HG03135 (cell line): ENCODE measurements around the gene MAP1LC3B.

Experiments used
- ATAC-seq: cut with Tn5 transposase; IDR thresholded peaks from one replicate; pipeline ENCODE4 v1.9.1; 2021; ENCODE audit warnings: mild to moderate bottlenecking, moderate library complexity; ENCODE audit not compliant: unreplicated experiment

The MAP1LC3B gene

DNA sequence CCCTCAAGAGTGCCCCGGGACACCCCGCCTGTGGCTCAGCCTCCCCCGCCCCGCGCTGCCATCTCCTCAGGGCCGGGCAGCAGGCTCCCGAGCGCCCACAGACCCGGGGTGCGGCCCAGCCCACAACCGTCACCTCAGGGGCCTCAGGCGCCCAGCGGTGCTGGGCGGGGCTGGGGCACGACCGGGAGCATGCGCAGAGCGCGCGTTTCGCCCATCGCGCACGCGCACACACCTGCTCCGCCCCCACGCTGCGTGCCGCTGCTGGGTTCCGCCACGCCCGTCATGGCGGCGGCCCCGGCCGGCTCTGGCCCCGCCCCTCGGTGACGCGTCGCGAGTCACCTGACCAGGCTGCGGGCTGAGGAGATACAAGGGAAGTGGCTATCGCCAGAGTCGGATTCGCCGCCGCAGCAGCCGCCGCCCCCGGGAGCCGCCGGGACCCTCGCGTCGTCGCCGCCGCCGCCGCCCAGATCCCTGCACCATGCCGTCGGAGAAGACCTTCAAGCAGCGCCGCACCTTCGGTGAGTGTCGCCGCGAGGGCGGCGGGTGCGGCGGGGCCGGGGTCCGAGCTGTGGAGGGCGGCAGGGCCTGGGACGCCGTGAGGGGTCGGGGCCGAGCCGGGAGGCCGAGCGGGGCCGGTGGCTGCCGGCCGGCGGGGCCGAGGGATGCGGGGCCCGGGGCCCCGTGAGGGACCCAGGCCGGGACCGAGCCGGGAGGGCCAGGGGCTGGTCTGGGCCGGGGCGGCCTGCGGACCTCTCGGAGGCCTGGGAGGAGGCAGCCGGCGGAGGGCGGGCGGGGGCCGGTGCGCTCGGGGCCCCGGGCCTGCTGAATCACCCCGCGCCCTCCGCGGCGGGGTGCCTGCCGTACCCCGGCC is at the start of gene MAP1LC3B:
Gene MAP1LC3B, plus strand, starts transcription at position 387 of the 871 bp plus-strand sequence. Its CDS starts 92 bp downstream, at position 479.
- ATAC-seq: peak; percentile 61

DNA sequence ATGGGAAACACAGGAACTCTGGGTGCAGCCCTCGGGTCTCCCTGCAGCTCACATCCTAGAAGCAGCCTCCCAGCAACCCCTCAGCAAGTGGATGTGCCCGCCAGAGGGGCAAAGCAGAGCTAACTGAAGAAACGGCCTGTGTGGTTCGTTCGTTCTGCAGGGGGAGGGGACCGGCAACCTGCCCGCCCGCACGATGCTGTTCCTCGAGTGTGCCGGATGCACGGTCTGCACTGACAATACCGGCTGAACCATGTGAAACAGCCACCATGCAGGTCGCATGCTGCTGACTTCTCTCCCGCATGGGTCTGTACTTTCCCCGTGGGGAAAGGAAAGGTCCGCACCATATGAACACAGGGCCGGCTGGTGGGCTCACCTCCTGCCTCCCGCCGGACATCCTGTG is 49.6 kb upstream of the MAP1LC3B start:
- no peak for ATAC-seq

DNA sequence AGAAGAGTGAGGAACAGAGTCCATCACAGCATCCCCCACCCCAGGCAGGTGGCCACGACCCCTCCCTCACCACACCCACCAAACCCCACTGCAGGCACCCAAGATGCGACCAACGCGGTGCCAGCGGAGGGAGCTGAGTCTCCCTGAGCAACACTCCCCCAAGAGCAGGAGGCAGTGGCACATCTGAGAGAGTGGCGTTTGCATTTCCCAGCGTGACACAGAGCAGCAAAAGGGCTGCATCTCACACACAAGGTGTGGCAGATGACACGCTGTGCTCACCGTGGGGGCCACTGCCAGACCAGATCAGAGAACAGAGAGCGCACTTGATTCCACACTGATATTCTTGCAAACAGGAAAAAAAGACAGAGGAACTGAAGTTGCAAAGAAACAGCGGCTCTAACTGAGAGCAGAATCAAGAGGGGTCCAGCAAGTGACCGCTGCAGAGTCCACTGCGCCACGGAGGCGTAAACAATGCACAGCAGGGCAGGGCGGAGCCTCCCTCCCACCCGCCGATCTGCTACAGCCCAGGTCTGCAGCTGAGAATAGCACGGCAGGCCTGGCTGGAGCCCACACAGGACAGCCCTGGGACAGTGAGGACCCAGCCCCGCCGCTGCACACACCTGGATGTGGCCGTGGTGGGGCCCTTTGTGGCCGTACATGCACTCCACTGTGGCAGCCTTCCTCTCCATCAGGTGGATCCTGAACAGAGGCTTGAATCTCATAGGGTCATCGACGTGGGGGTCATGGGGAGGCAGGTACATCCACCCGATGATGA is 49.0 kb upstream of the MAP1LC3B start:
- no peak for ATAC-seq

DNA sequence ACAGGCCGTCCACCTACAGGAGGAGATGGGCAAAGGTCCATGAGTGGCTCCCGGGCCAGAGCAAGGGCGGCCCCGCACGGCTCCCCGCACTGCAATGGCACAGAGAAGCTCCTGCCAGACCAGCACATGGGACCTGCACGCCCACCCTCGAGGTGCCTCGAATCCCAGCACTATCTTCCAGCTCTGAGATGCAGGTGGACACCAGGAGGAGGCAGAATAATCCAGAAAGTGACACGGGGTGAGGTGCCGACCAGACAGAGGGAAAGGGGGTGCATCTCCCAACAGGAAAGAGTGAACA is 48.4 kb upstream of the MAP1LC3B start:
- no peak for ATAC-seq

DNA sequence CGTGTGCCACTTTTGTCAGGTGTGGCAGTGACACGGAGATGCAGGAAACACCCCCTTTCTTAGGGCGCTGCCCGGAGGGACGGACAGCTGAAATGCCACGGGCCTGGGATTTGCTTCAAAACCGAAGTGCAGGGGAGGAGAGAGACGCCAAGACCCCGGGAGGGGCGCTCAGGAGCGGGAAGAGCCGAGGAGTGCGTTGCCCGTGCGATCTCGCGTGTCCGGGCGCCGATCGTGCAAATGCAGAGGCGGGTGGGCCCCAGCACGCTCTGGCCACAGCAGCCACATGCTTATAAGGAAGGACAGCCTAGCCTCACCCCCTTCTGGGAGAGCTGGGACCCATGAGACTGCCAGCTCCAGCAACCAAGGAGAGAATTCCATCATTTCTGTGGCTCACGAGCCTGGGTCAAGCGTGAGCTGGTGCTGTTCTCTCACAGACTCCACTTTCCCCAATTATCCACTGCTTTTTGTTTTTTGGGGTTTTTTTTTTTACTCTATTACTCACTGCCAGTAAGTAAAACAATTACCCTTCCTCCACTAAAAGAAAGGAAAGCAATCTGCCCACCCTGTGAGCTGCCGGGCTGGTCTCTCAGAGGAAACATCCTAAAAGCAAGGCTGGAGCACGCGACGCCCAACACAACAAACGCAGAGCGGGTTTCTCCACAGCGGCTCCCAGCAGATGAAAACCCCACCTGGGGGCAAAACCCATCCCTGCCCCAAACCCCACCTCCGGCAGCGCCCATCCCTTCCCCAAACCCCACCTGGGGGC is 47.8 kb upstream of the MAP1LC3B start:
- no peak for ATAC-seq

DNA sequence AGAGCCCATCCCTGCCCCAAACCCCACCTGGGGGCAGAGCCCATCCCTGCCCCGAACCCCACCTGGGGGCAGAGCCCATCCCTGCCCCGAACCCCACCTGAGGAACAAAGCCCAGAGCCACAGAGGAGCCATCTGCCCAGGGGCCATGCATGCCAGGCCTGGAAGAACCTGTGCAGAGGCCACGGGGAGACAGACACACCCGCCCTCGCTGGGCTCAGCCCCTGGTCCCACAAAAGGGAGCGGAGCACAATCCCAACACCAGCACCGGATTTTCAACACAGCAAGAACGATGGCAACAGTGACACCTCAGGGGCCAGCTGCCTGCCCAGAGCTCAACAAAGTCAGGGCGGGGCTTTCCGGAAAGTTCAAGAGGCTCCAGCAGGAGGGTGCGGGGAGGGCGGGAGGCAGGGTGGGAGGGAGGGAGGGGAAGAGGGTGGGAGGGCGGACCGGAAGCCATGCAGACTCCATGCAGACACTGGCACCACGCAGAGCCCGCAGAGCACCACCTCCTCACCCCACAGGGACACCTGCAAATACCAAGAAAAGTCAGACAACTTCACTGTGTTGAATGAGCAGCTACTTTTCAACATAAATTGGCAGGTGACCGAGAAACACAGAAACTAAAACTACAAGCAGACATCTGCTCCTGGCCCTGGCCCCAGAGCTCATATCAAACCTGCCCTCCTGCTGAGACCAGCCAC is 47.1 kb upstream of the MAP1LC3B start:
- ATAC-seq: no peak

DNA sequence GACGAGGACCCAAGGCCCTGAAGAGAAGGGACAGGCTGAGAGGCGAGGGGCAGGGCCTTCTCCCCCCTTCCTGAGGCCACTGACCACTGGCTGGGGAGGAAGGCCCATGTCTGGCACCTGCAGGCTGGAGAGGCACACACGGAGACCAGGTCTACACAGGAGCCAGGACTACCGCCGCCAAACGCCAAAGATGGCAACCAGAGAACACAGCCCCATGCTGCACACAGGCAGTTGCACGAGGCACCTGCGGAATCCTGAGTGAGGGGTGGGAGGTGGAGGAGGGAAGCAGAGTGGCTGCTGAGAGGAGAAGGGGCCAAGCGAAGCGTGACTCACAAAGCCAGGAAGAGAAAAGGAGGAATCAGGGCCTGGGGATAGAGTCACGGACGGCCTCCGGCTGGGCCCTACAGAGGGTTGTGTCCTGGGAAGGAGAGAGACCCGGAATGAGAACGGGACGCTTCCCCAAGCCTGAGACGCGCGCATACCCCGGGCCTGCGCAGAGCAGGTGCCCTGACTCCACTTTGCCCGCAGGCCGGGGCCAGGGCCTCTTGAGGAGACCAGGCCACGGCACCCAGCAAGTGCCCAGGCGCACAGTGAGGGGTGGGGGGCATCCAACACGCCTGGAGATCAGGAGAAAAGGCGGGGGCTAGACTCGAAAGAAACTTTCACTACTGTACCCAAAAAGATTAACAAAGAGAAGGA is 46.3 kb upstream of the MAP1LC3B start:
- no peak for ATAC-seq

DNA sequence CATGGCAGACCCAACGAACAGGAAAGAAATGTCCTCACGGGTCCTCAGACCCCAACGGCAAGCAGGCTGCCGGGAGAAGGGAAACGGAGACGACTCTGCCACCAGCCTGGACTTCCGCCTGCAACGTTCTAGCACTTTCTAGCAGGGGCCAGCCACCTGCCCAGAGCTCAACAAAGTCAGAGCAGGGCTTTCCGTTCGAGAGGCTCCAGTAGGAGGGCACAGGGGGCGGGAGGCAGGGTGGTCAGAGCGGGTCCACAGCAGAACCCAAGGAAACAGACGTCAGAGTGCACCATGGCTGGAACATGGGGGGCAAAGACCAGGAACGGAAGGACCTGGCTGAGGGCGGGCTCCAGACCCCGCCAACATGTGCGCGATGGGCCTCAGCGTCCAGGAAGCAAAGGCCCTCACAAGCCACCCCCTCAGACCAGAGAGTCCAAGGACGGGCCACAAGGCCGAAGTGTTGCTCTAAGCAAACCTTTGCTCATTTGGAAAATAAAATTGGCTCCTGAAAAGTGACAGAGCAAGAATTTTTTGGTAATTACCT is 45.5 kb upstream of the MAP1LC3B start:
- no peak for ATAC-seq

DNA sequence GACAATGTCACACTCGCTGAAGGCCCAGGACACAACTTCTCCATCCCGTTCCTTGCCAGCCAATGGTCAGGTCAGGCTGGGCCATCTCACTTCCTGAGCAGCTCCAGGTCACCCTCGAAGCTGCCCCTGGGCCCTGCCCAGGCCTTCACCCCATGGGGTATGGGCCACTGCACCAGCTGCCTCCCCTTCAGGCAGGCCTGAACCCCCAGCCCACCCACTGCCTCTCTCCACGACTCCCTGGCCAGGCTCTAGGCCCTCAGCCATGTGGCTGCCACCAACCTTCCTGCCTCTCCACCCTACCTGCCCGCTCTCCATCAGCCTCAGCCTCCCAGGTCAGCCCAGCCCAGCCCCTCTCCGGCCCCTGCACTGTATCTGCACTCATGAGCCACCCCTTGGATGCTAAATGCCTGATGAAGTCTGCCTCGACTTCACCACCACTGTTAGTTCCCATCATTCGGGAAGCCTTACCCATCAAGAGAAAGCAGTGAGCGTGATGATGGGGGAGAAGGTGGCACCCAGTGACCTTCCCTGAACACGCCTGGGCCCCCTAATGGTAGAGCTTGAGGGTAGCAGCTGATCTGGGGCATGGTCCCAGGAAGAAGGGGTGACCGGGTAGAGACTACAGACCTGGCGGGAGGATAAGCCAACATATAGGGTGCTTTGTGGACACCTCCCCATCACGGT is 44.1 kb upstream of the MAP1LC3B start:
- ATAC-seq: no peak

DNA sequence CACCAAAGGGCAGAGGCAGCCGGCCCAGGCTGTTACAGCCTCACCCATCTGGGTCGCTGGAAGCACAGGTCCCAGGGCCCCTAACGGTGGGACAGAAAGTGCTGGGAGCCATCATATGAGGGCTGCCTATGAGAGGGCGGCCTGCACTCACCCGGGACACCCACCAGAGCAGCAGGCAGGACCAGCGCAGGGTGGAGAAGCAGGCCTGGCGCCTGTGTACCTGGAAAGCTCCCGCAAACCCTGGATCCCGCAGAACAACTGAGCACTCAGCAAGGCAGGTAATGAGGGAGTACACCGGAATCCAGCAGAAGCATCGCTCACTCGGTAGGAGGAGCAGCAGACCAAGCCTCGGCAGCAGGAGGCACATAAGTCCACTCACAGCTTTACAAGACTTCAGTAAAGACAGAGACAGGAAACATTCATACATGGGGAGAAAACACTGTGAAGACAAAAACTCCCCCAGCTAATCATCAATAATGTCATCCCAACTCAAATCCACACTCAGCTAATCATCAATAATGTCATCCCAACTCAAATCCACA is 43.4 kb upstream of the MAP1LC3B start:
- no peak for ATAC-seq

DNA sequence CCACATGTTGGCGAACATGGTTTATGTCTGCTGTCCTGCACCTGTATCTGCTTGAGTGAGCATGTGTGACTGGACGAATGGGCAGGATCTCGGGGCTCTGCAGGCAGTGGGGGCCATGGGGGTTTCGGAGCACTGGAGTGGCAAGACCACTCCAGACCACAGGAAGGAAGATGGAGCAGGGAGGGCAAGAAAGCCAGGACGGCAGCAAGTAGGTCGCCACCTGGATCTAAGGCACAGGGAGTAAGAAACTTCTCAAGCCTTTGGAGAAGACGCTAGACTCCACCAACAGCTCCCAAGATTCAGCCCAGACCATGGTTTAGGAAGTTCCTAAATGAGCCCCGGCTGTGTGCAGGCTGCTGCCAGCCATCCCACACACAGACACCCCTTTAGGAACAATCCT is 42.1 kb upstream of the MAP1LC3B start:
- ATAC-seq: no peak

DNA sequence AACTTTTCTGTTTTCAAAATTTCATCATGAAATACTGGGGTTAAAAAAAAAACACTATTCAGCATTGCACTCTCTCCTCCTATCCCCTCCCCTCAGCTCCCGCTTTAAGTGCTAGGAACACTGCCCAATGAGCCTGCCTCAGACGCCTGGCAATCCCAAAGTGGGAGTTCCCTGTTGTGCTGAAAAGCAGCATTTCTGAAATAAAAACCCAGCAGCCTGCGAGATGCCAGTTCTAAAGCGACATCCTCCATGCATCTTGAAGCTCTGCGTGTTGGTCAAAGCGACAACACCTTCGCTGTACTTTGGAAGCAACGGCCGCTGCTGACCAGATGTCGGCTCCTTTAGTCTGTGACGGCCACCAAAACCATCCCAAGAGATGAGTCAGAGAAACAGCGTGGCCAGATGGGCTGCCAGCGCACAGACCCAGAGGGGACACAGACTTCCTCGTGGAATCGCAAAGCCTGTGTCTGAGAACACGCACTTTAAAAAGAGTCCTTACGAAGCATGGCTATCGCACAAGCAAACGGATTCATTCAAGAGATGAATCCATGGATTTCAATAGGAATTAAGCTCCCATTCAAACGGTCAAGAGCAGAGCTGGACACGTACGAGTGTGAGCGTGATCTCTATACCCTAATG is 41.3 kb upstream of the MAP1LC3B start:
- ATAC-seq: no peak

DNA sequence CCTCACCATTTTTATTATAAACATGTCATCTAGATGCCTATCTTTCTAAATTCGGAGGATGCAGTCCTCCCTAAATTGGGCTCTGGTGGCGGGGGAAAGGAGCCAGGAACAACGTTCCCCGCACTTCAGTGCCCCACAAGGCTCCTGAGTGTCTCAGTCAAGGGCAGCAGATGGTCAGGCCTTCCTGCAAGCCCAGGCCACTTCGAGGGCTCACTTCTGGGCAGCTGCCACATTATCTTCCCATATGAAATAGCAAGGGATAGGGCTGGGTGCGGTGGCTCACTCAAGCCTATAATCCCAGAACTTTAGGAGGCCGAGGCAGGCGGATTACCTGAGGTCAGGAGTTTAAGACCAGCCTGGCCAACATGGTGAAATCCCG is 40.8 kb upstream of the MAP1LC3B start:
- no peak for ATAC-seq

DNA sequence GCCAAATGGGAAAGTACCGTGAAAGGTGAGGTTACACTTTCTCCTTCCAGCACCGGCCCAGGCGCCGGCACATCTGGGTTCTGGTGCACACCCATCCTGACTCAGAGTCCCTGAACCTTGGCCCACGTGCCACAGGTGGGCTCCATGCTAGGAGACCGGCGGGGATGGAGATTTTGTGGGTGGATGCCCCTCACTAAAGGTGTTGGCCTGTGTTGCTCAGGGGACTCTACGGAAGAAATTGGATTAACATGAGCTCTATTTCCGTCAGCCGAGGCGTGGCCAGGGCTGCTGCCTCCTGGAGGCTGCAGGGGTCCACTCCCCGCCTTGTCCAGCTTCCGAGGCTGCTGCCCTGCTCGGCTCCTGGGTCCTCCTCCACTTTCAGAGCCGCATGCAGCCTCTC is 39.3 kb upstream of the MAP1LC3B start:
- ATAC-seq: no peak

DNA sequence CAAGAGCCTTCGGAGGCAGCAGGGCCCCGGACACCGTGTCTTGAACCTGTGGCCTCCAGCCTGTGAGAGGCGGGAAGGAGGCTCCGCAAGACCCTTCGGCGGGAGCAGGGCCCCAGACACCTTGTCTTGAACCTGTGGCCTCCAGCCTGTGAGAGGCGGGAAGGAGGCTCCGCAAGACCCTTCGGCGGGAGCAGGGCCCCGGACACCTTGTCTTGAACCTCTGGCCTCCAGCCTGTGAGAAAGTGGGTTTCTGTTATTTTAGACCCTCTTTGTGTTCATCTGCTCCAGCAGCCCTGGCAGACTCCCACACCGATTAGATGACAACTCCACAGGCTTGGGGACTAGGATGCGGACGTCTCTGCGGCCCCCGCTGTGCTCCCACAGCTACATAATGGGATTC is 38.5 kb upstream of the MAP1LC3B start:
- ATAC-seq: no peak

DNA sequence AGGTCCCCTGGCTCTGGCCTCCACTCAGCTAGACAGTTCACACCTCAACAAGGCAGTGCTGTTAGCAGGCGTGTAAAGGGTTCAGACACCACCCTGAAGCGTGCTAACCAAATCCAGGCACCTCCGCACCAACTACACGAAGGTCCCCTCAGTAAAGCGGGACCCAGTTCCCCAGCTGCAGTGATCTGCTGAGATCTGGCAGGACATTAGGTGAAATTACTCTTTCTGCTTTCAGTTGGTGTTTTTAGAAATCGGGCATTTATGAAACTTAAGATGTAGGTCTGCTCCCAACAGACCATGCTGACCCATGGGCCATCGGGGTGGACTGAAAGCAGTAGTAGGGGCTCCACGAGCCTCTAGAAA is 35.7 kb upstream of the MAP1LC3B start:
- ATAC-seq: no peak

DNA sequence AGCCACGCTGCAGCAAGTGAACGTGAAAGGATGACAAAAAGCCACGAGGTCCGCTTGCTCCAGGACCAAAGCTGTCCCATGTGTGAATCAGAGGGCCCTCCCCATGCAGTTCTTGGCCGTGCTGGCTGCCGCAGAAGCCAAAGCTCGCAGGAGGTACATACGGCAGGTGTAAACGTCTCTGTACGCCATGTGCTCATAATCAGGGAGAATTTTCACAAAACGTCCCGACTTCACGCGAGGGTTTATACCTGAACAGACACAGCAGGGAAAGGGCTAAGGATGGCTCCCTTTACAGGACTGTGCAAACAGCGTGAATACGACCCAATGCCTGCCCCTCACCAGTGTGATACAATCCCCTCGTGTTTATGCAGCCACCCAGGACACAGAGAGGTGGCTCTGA is 33.9 kb upstream of the MAP1LC3B start:
- no peak for ATAC-seq

DNA sequence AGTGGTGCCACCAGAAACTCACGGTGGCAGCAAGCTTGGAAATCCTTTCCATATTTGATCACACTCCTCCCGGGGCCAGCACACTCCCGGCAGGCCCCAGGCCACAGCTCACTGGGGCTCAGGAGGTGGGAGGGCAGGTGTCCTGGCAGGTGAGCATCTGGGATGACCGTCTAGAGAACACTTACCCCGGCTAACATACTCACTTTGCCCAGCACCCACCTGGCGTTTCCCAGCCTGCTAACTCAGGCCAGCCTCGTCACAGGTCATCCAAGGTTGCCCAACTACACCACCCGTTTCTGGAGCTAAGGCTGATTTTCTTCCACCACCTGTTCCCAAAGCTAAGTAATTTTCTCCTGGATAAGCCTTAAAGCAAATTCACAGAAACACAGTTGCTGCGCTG is 33.4 kb upstream of the MAP1LC3B start:
- ATAC-seq: no peak

DNA sequence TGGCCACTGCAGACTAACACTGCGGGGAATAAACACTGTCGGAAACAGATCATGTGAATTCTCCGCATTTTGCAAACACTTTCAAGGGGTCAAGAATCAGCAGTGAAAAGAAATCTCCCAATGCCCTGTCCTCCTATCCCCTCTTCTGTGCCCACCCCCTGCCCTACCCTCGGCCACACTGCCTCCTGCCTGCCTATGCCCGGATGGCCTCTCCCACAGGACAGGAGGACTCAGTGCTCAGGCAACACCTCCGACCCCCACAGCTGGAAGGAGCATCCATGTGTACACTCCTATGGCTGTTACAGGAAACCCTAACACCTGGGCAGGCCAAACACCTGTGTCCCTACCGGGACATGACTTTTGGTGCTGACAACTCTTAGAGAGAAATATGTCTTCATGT is 33.0 kb upstream of the MAP1LC3B start:
- ATAC-seq: no peak
